Measurements from ENCODE around the gene SLC6A8.

The SLC6A8 gene

GRCh38 chrX:153725039-153725831, 37.5 kb downstream of the SLC6A8 start:
- no peak for TF ChIP-seq CTCF (IDR thresholded peaks at IDR 0.05; ENCODE audit: low read depth, low read length)
- in situ Hi-C loops (cut with HindIII; ENCODE audit: low sequenced_read_pairs): no loop called here
- peak overlapping the region; percentile 34 for H3K4me3 ChIP-seq (ENCODE audit: low read depth, low read length)
- DNase-seq (ENCODE audit: low read depth, low spot score): no peak

- TF ChIP-seq CTCF (IDR thresholded peaks at IDR 0.05; ENCODE audit: low read depth, low read length): no peak
- DNase-seq (ENCODE audit: low read depth, low spot score): no peak
- H3K4me3 ChIP-seq (ENCODE audit: low read depth, low read length): no peak overlapping the region
- in situ Hi-C loops (cut with HindIII; ENCODE audit: low sequenced_read_pairs): no loop called here
Observed at GRCh38 chrX:153725832-153726285, 38.1 kb downstream of the SLC6A8 start.

- in situ Hi-C loops (cut with HindIII; ENCODE audit: low sequenced_read_pairs): no loop called here
- DNase-seq (ENCODE audit: low read depth, low spot score): peak; percentile 56
- H3K4me3 ChIP-seq (ENCODE audit: low read depth, low read length): peak overlapping the region; percentile 17
Observed at GRCh38 chrX:153726286-153727122, 38.8 kb downstream of the SLC6A8 start.

GRCh38 chrX:153727123-153727931, 39.6 kb downstream of the SLC6A8 start:
- in situ Hi-C loops (cut with HindIII; ENCODE audit: low sequenced_read_pairs): no loop called here
- peak overlapping the region; percentile 17 for H3K4me3 ChIP-seq (ENCODE audit: low read depth, low read length)
- TF ChIP-seq CTCF (IDR thresholded peaks at IDR 0.05; ENCODE audit: low read depth, low read length): no peak
- peak; percentile 9 for DNase-seq (ENCODE audit: low read depth, low spot score)

More at GRCh38 chrX:153726286-153727122, 38.8 kb downstream of the SLC6A8 start:
- TF ChIP-seq CTCF (IDR thresholded peaks at IDR 0.05; ENCODE audit: low read depth, low read length): no peak

- no peak for TF ChIP-seq CTCF (IDR thresholded peaks at IDR 0.05; ENCODE audit: low read depth, low read length)
- no peak for DNase-seq (ENCODE audit: low read depth, low spot score)
- no peak overlapping the region for H3K4me3 ChIP-seq (ENCODE audit: low read depth, low read length)
- in situ Hi-C loops (cut with HindIII; ENCODE audit: low sequenced_read_pairs): no loop called here
Observed at GRCh38 chrX:153728095-153728494, 40.4 kb downstream of the SLC6A8 start.
